Osteocyte (in vitro differentiated cells): Measurements from ENCODE around the gene PRMT7. TPM values are rescaled to one million over a fixed set of nuclear protein-coding genes. Genes with fewer than 3 reads are reported as not detected.

Experiments used
- DNase-seq: peaks from one replicate; pipeline ENCODE4 v3.0.0; 2021; ENCODE audit warnings: mixed read lengths; ENCODE audit not compliant: unreplicated experiment; ENCODE audit errors: extremely low spot score
- H3K27ac Mint-ChIP-seq: one replicate; pipeline ENCODE4 v1.8.0; 2021; ENCODE audit warnings: mild to moderate bottlenecking, mixed read lengths; ENCODE audit not compliant: unreplicated experiment
- H3K27me3 Mint-ChIP-seq: one replicate; pipeline ENCODE4 v1.8.0; 2021; ENCODE audit warnings: mixed read lengths; ENCODE audit not compliant: unreplicated experiment
- H3K36me3 Mint-ChIP-seq: one replicate; pipeline ENCODE4 v1.8.0; 2021; ENCODE audit warnings: mixed read lengths; ENCODE audit not compliant: unreplicated experiment
- H3K4me1 Mint-ChIP-seq: one replicate; pipeline ENCODE4 v1.8.0; 2021; ENCODE audit warnings: mixed read lengths; ENCODE audit not compliant: unreplicated experiment
- H3K4me3 Mint-ChIP-seq: one replicate; pipeline ENCODE4 v1.8.0; 2021; ENCODE audit warnings: mild to moderate bottlenecking, moderate library complexity, mixed read lengths; ENCODE audit not compliant: unreplicated experiment
- H3K9me3 Mint-ChIP-seq: one replicate; pipeline ENCODE4 v1.8.0; 2021; ENCODE audit warnings: mixed read lengths; ENCODE audit not compliant: unreplicated experiment
- long read RNA-seq: library from polyadenylated mRNA; unstranded; transcript quantifications from one replicate; pipeline ENCODE4 v2.0.0, GENCODE V29; 2021
- total RNA-seq: library from RNA; stranded (reverse); gene quantifications from 2 replicates; pipeline ENCODE4 v1.2.1, GENCODE V29; 2021
- TF ChIP-seq, protein P1 (sequence below): fragments of 200-600 bp; sonication (generic); IDR thresholded peaks from 2 replicates; pipeline ENCODE4 v1.5.0; 2021; ENCODE audit warnings: antibody characterized with exemption, mild to moderate bottlenecking, moderate library complexity

The PRMT7 gene, protein sequence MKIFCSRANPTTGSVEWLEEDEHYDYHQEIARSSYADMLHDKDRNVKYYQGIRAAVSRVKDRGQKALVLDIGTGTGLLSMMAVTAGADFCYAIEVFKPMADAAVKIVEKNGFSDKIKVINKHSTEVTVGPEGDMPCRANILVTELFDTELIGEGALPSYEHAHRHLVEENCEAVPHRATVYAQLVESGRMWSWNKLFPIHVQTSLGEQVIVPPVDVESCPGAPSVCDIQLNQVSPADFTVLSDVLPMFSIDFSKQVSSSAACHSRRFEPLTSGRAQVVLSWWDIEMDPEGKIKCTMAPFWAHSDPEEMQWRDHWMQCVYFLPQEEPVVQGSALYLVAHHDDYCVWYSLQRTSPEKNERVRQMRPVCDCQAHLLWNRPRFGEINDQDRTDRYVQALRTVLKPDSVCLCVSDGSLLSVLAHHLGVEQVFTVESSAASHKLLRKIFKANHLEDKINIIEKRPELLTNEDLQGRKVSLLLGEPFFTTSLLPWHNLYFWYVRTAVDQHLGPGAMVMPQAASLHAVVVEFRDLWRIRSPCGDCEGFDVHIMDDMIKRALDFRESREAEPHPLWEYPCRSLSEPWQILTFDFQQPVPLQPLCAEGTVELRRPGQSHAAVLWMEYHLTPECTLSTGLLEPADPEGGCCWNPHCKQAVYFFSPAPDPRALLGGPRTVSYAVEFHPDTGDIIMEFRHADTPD
- 38.4 and 43.5 TPM in 2 replicates for total RNA-seq
- long read RNA-seq, full-length matches to known transcripts: 4 of 95 reads
- long read RNA-seq, partial matches to known transcripts: 9 of 95 reads
- long read RNA-seq, other reads (novel, unspliced or antisense): 82 of 95 reads

DNA sequence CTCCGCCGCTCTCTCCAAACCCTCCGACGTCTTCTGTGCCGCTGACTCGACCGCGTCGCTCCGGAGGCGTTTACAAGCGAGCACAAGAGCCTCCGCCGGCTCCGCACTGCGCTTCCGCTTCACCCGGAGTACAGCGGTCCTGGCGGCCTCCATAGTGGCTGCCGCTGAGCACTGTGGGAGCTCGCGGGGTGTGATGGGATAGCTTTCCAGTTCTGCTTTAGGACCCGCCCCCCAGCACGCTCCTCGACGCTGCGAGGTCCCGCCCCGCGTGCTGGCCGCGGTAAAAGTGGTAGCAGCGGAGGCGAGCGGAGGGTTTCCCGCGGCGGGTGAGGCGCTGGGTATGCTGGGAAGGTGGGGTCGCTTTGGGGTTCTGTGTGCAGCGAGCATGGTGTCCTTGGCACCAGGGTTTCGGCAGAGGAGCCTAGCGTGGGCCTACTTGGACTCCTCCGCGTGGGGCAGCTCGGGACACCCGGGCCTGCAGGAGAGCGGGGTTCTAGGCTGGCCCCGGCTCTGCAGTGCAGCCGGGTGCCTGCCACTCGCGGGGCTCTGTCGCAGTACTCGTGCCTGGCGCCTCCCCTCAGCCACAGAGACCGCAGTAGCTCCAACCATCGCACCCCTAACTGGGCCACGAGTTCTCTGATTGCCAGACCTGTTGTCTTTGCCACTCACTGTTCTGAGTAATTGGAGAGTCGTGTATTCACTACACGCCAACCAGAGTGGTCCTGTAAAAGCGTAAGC, at the start of gene PRMT7, which contains the start of gene SLC7A6OS:
TSS of gene PRMT7 (plus strand) at position 246 of the 738 bp plus-strand sequence. CDS start 4,961 bp downstream, outside the sequence.
TSS of gene SLC7A6OS (minus strand) at position 173 of the 738 bp plus-strand sequence. CDS start at position 153, 20 bp downstream.
- H3K27me3 Mint-ChIP-seq: no peaks in the 10 kb centered on the region
- H3K36me3 Mint-ChIP-seq: peaks cover 8% of the 10 kb centered on the region
- H3K4me1 Mint-ChIP-seq: peaks cover 27% of the 10 kb centered on the region
- TF ChIP-seq, protein P1, sequence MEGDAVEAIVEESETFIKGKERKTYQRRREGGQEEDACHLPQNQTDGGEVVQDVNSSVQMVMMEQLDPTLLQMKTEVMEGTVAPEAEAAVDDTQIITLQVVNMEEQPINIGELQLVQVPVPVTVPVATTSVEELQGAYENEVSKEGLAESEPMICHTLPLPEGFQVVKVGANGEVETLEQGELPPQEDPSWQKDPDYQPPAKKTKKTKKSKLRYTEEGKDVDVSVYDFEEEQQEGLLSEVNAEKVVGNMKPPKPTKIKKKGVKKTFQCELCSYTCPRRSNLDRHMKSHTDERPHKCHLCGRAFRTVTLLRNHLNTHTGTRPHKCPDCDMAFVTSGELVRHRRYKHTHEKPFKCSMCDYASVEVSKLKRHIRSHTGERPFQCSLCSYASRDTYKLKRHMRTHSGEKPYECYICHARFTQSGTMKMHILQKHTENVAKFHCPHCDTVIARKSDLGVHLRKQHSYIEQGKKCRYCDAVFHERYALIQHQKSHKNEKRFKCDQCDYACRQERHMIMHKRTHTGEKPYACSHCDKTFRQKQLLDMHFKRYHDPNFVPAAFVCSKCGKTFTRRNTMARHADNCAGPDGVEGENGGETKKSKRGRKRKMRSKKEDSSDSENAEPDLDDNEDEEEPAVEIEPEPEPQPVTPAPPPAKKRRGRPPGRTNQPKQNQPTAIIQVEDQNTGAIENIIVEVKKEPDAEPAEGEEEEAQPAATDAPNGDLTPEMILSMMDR: peak; percentile 37
- no peaks in the 10 kb centered on the region for H3K9me3 Mint-ChIP-seq
- peak within 1 kb of the TSS; percentile 98 for H3K4me3 Mint-ChIP-seq
- H3K27ac Mint-ChIP-seq: peak within 1 kb of the TSS; percentile 97
- peak; percentile 94 for DNase-seq

DNA sequence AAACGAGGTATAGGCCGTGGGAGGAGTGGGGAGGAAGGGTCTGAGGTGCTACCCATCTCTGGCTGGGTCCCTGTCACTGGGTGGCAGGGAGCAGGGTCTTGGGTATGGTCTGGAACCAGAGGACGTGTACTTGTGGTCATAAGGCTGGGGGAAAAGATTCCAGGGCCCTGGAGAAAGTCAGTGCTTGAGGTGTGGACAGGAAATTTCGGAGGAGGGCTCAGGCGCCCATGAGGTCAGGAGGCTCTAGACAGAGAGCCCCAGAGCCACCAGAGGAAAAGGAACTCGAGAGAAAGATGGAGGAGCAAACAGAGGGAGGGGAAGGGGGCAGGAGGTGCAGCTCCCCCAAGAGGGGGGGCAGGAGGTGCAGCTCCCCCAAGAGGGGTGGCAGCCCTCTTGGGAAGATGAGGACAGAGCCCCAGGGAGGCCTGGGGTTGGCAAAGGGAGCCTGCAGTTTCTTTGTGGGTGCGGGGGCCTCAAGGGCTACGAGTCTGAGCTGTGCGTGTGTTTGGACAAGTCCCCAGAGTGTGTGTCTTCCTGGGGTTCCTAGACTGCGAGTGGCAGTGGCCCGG, 47.2 kb upstream of the PRMT7 start:
- Mint-ChIP-seq H3K4me1 (peaks cover 27% of the 10 kb centered on the region), H3K27ac (peak overlapping the region; percentile 99), H3K9me3 (no peaks in the 10 kb centered on the region), H3K4me3 (peak overlapping the region; percentile 89), H3K27me3 (no peaks in the 10 kb centered on the region), H3K36me3 (peaks cover 6% of the 10 kb centered on the region)
- no peak for DNase-seq
- TF ChIP-seq, protein P1: no peak

DNA sequence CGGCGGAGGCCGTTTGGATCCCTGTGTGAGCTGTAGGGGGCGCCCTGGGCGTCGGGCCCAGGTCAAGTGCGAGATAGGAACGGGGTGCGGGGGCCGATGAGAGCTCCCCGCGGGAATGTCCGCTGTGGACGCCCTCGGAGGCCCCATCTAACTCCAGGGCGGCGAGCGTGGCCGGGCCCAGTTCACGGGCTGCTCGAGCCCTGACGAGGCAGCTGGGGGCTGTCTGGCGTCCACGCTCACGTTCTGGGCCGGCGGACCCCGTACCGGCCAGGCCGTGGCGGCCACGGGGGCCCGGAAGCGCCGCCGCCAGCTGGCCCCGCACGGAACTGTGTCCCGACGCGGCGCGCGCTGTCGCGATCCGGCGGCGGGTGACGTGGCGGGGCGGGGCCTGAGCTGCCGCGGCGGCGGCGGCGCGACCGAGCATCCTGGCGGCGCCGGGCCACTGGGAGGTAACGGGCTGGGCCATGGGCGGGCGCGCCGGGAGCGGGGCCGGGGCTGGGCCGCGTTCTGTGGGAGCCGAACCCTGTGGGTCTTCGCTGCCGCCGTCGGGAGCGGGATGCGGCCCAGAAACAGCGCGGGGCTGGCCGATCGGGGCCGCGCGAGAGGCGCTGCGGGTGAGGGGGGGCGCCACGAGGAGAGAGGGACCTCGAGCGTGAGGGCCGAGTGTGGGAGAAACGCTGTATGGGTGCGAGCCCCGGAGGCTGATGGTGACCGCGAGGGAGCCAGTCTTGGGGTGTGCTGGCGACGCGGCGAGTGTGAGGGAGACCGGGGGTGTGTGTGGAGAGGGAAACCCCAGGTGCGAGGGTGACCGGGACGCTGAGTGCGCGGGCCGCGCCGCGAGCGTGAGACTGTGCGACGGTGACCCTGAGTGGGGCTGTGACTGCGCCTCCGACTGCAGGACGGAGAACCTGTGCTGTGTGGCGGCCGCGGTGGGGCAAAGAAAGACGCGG, 46.4 kb upstream of the PRMT7 start, which contains the start of gene SLC7A6:
TSS of gene SLC7A6 (plus strand) at position 399 of the 950 bp plus-strand sequence. CDS start 10,201 bp downstream, outside the sequence.
- Mint-ChIP-seq H3K4me3 (peak within 1 kb of the TSS; percentile 96), H3K9me3 (no peaks in the 10 kb centered on the region), H3K36me3 (peaks cover 4% of the 10 kb centered on the region), H3K27me3 (no peaks in the 10 kb centered on the region), H3K4me1 (peaks cover 29% of the 10 kb centered on the region), H3K27ac (peak within 1 kb of the TSS; percentile 99)
- TF ChIP-seq, protein P1: peak; percentile 82
- peak; percentile 91 for DNase-seq
